Neural progenitor cell (in vitro differentiated cells): ENCODE measurements around the gene SEMA3G. TPM values are rescaled to one million over a fixed set of nuclear protein-coding genes. Genes with fewer than 3 reads are reported as not detected.

ENCODE experiments used
- DNase-seq: peaks from one replicate; pipeline ENCODE4 v3.0.0-alpha.2; 2016; ENCODE audit warnings: low spot score
- H2AFZ ChIP-seq: fragments of 200-600 bp; sonication (generic); replicated peaks from 2 replicates; pipeline ENCODE4 v1.6.1; 2016; ENCODE audit warnings: antibody characterized with exemption
- H3F3A ChIP-seq: fragments of 200-600 bp; sonication (generic); 2 replicates; pipeline ENCODE4 v1.6.1; 2016; ENCODE audit warnings: antibody characterized with exemption, low read depth
- H3K27ac ChIP-seq: fragments of 200-600 bp; sonication (generic); 2 replicates; pipeline ENCODE4 v1.5.1; 2016; ENCODE audit warnings: mild to moderate bottlenecking
- H3K27me3 ChIP-seq: fragments of 200-600 bp; sonication (generic); 2 replicates; pipeline ENCODE4 v1.6.1; 2016; ENCODE audit warnings: mild to moderate bottlenecking, moderate library complexity
- H3K36me3 ChIP-seq: fragments of 200-600 bp; sonication (generic); 2 replicates; pipeline ENCODE4 v1.5.1; 2016
- H3K4me1 ChIP-seq: fragments of 200-600 bp; sonication (generic); 2 replicates; pipeline ENCODE4 v1.6.1; 2016; ENCODE audit warnings: mixed run types
- H3K4me2 ChIP-seq: fragments of 200-600 bp; sonication (generic); 2 replicates; pipeline ENCODE4 v1.6.1; 2016
- H3K4me3 ChIP-seq: fragments of 200-600 bp; sonication (generic); 2 replicates; pipeline ENCODE4 v1.5.1; 2016
- H3K79me2 ChIP-seq: fragments of 200-600 bp; sonication (generic); 2 replicates; pipeline ENCODE4 v1.6.1; 2016; ENCODE audit warnings: low read depth
- H3K9ac ChIP-seq: fragments of 200-600 bp; sonication (generic); 2 replicates; pipeline ENCODE4 v1.6.1; 2016
- H3K9me3 ChIP-seq: fragments of 200-600 bp; sonication (generic); 2 replicates; pipeline ENCODE4 v1.5.1; 2016; ENCODE audit warnings: low read depth
- H4K20me1 ChIP-seq: fragments of 200-600 bp; sonication (generic); 2 replicates; pipeline ENCODE4 v1.6.1; 2016; ENCODE audit warnings: low read depth
- H3K27ac Mint-ChIP-seq: 3 replicates; pipeline ENCODE4 v1.8.0; 2021; ENCODE audit warnings: mixed read lengths
- H3K27me3 Mint-ChIP-seq: 2 replicates; pipeline ENCODE4 v1.8.0; 2022; ENCODE audit warnings: low read depth, mild to moderate bottlenecking, inconsistent platforms, moderate library complexity, mixed read lengths; ENCODE audit not compliant: insufficient read depth
- H3K36me3 Mint-ChIP-seq: 3 replicates; pipeline ENCODE4 v1.8.0; 2021; ENCODE audit warnings: mixed read lengths
- H3K4me1 Mint-ChIP-seq: 3 replicates; pipeline ENCODE4 v1.8.0; 2021; ENCODE audit warnings: mixed read lengths
- H3K4me3 Mint-ChIP-seq: 3 replicates; pipeline ENCODE4 v1.8.0; 2021; ENCODE audit warnings: mild to moderate bottlenecking, moderate library complexity, mixed read lengths
- H3K9me3 Mint-ChIP-seq: 3 replicates; pipeline ENCODE4 v1.8.0; 2020; ENCODE audit warnings: mixed read lengths
- CTCF ChIP-seq: fragments of 200-600 bp; sonication (generic); IDR thresholded peaks from 2 replicates; pipeline ENCODE4 v1.5.1; 2017; ENCODE audit warnings: antibody characterized with exemption, mild to moderate bottlenecking
- EZH2 ChIP-seq: fragments of 200-600 bp; sonication (generic); IDR thresholded peaks from 2 replicates; pipeline ENCODE4 v1.6.1; 2017; ENCODE audit warnings: antibody characterized with exemption, mild to moderate bottlenecking, moderate library complexity
- EZH2phosphoT487 ChIP-seq: fragments of 200-600 bp; sonication (generic); IDR thresholded peaks from 2 replicates; pipeline ENCODE4 v1.6.1; 2017; ENCODE audit warnings: antibody characterized with exemption
- total RNA-seq: library from RNA; depleted of rRNA; stranded (reverse); fragments of >200 nt; gene quantifications from 2 replicates; pipeline ENCODE4 v1.2.3, GENCODE V29; 2015; ENCODE audit warnings: low replicate concordance

SEMA3G gene
- total RNA-seq, 1 donor from 2014 or later = 0.79 TPM

DNA sequence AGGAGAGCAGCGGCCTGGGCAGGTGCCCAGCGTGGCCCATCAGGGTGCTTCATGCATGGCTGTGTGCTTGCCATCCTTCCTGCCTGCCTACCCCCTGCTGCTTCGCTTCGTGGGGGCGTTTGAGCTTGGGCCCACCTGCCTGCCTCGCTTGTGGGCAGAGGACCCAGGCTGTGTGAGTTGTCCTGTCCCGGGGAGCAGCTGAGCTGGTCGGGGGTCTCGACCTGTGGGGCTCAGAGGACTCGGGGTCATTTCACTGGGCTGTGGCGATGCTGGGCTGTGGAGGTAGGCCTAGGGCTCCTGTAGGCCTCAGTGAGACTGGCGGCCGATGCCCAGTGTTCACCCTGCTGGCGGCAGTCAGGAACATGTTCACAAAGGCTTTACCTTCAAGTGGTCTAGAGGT, 38.2 kb upstream of the SEMA3G start:
- no peaks in the 10 kb centered on the region for H3K9me3 ChIP-seq

GRCh38 chr3:52481819-52482521, 37.1 kb upstream of the SEMA3G start:
- no peak overlapping the region for H3K27ac ChIP-seq
- H3K36me3 Mint-ChIP-seq = peaks cover 37% of the 10 kb centered on the region

More for the DNA sequence above, 38.2 kb upstream of the SEMA3G start:
- Mint-ChIP-seq H3K4me1 (peaks cover 18% of the 10 kb centered on the region), H3K4me3 (no peak overlapping the region), H3K27ac (no peak overlapping the region), H3K36me3 (peaks cover 37% of the 10 kb centered on the region), H3K27me3 (no peaks in the 10 kb centered on the region), H3K9me3 (no peaks in the 10 kb centered on the region)
- H3K36me3 ChIP-seq = no peaks in the 10 kb centered on the region
- no peaks in the 10 kb centered on the region for H3K27me3 ChIP-seq
- TF ChIP-seq EZH2phosphoT487 (no peak), CTCF (no peak), EZH2 (no peak)
- no peak overlapping the region for H3K9ac ChIP-seq
- DNase-seq = no peak
- H4K20me1 ChIP-seq = peaks cover 12% of the 10 kb centered on the region
- H3K4me2 ChIP-seq = no peak overlapping the region
- no peaks in the 10 kb centered on the region for H3K4me1 ChIP-seq
- no peaks in the 10 kb centered on the region for H3F3A ChIP-seq
- no peak overlapping the region for H3K4me3 ChIP-seq
- no peaks in the 10 kb centered on the region for H3K79me2 ChIP-seq
- no peak overlapping the region for H2AFZ ChIP-seq
- no peak overlapping the region for H3K27ac ChIP-seq

GRCh38 chr3:52480768-52481715, 36.1 kb upstream of the SEMA3G start:
- H3K27ac Mint-ChIP-seq = no peak overlapping the region
- no peaks in the 10 kb centered on the region for H3K9me3 Mint-ChIP-seq
- no peak overlapping the region for H3K4me3 Mint-ChIP-seq
- H3K27me3 Mint-ChIP-seq = no peaks in the 10 kb centered on the region
- Histone ChIP-seq H3F3A (no peaks in the 10 kb centered on the region), H2AFZ (no peak overlapping the region), H3K79me2 (no peaks in the 10 kb centered on the region), H3K36me3 (no peaks in the 10 kb centered on the region), H3K4me2 (no peak overlapping the region), H3K9me3 (no peaks in the 10 kb centered on the region), H3K4me3 (no peak overlapping the region), H3K4me1 (no peaks in the 10 kb centered on the region), H3K27me3 (no peaks in the 10 kb centered on the region), H3K27ac (no peak overlapping the region), H4K20me1 (peaks cover 12% of the 10 kb centered on the region), H3K9ac (no peak overlapping the region)
- peaks cover 40% of the 10 kb centered on the region for H3K36me3 Mint-ChIP-seq
- H3K4me1 Mint-ChIP-seq = peaks cover 18% of the 10 kb centered on the region
- DNase-seq = no peak
- TF ChIP-seq EZH2phosphoT487 (no peak), CTCF (no peak), EZH2 (no peak)

More at GRCh38 chr3:52481819-52482521, 37.1 kb upstream of the SEMA3G start:
- peak; percentile 80 for DNase-seq
- Histone ChIP-seq H3K4me2 (no peak overlapping the region), H3K9me3 (no peaks in the 10 kb centered on the region), H3F3A (no peaks in the 10 kb centered on the region), H3K4me3 (no peak overlapping the region), H2AFZ (no peak overlapping the region), H4K20me1 (peaks cover 12% of the 10 kb centered on the region), H3K27me3 (no peaks in the 10 kb centered on the region), H3K9ac (no peak overlapping the region), H3K36me3 (no peaks in the 10 kb centered on the region), H3K4me1 (no peaks in the 10 kb centered on the region), H3K79me2 (no peaks in the 10 kb centered on the region)
- Mint-ChIP-seq H3K4me1 (peaks cover 18% of the 10 kb centered on the region), H3K27me3 (no peaks in the 10 kb centered on the region), H3K27ac (peak overlapping the region; percentile 23), H3K4me3 (peak overlapping the region; percentile 21), H3K9me3 (no peaks in the 10 kb centered on the region)
- TF ChIP-seq CTCF (peak; percentile 77), EZH2phosphoT487 (no peak)
